Measurements from ENCODE around the gene LTBP4.
"Not testable (repeated sequence)": the region's sequence is repeated elsewhere in the genome, so short reads cannot be mapped to it uniquely, and the experiment has no call there.

Gene LTBP4

GRCh38 chr19:40576585-40577451 is 24.4 kb upstream of the LTBP4 start, which contains the start of gene SHKBP1:
Gene SHKBP1 (plus strand): TSS chr19:40576873. CDS start chr19:40576900, 27 bp downstream.
- peak; percentile 87 for DNase-seq (ENCODE audit: low read depth)

- no peak for DNase-seq (ENCODE audit: low read depth)
Observed at GRCh38 chr19:40578442-40578908, 22.7 kb upstream of the LTBP4 start.

- no peak for DNase-seq (ENCODE audit: low read depth)
Observed at GRCh38 chr19:40580619-40581018, 20.6 kb upstream of the LTBP4 start.

GRCh38 chr19:40581531-40581930 is 19.6 kb upstream of the LTBP4 start:
- DNase-seq (ENCODE audit: low read depth) = no peak

- DNase-seq (ENCODE audit: low read depth) = no peak
Observed at GRCh38 chr19:40582467-40582866, 18.7 kb upstream of the LTBP4 start.

- DNase-seq (ENCODE audit: low read depth) = no peak
Observed at GRCh38 chr19:40583283-40583682, 17.9 kb upstream of the LTBP4 start.

GRCh38 chr19:40584007-40584406 is 17.2 kb upstream of the LTBP4 start:
- DNase-seq (ENCODE audit: low read depth) = no peak

GRCh38 chr19:40585241-40585981 is 15.8 kb upstream of the LTBP4 start:
- DNase-seq (ENCODE audit: low read depth) = no peak

- DNase-seq (ENCODE audit: low read depth) = no peak
Observed at GRCh38 chr19:40585982-40586422, 15.2 kb upstream of the LTBP4 start.

GRCh38 chr19:40586611-40587010 is 14.6 kb upstream of the LTBP4 start:
- no peak for DNase-seq (ENCODE audit: low read depth)

- DNase-seq (ENCODE audit: low read depth) = no peak
Observed at GRCh38 chr19:40588110-40588854, 12.9 kb upstream of the LTBP4 start.

GRCh38 chr19:40588926-40589569 is 12.1 kb upstream of the LTBP4 start:
- no peak for DNase-seq (ENCODE audit: low read depth)

- DNase-seq (ENCODE audit: low read depth) = no peak
Observed at GRCh38 chr19:40589591-40590429, 11.4 kb upstream of the LTBP4 start.

- DNase-seq (ENCODE audit: low read depth) = no peak
Observed at GRCh38 chr19:40590464-40591265, 10.5 kb upstream of the LTBP4 start.

- DNase-seq (ENCODE audit: low read depth) = not testable (repeated sequence)
Observed at GRCh38 chr19:40591724-40592123, 9.4 kb upstream of the LTBP4 start.

- no peak for DNase-seq (ENCODE audit: low read depth)
Observed at GRCh38 chr19:40592170-40592569, 9.0 kb upstream of the LTBP4 start.

- DNase-seq (ENCODE audit: low read depth) = no peak
Observed at GRCh38 chr19:40594255-40594654, 6.9 kb upstream of the LTBP4 start.

- no peak for DNase-seq (ENCODE audit: low read depth)
Observed at GRCh38 chr19:40594657-40595091, 6.5 kb upstream of the LTBP4 start.

- no peak for DNase-seq (ENCODE audit: low read depth)
Observed at GRCh38 chr19:40596608-40597328, 4.4 kb upstream of the LTBP4 start.

All from activated T-helper 1 cell treated with Interleukin-2 at 50 U/mL for 16 hours (primary cell).